GM12878 (cell line): Measurements from ENCODE around the gene SYNM. TPM values are rescaled to one million over a fixed set of nuclear protein-coding genes. Genes with fewer than 3 reads are reported as not detected.

Experiments
- CBX5 ChIP-seq: sonication (generic); IDR thresholded peaks from 2 replicates; pipeline ENCODE4 v1.6.1; 2016; ENCODE audit warnings: low read depth, moderate library complexity, mild to moderate bottlenecking, inconsistent platforms
- DPF2 ChIP-seq: fragments of 450-650 bp; IDR thresholded peaks from 2 replicates; pipeline ENCODE4 v1.6.1; 2017; ENCODE audit warnings: mild to moderate bottlenecking
- EGR1 ChIP-seq, 2 experiments: IDR thresholded peaks; 1 replicate in 1 of 2; 2 replicates in 1 of 2; pipeline ENCODE4 v1.6.1; 2011 to 2012; ENCODE audit warnings: low read depth in 2 of 2, low read length in 2 of 2, borderline replicate concordance in 1 of 2, mild to moderate bottlenecking in 1 of 2, moderate library complexity in 1 of 2
- ELK1 ChIP-seq: IDR thresholded peaks from 2 replicates; pipeline ENCODE4 v1.6.1; 2012; ENCODE audit warnings: low read depth, low read length, improper control_type of control experiment
- ESRRA ChIP-seq: IDR thresholded peaks from 2 replicates; pipeline ENCODE4 v1.6.1; 2012; ENCODE audit warnings: mild to moderate bottlenecking, low read length, improper control_type of control experiment
- ETV6 ChIP-seq, 2 experiments: fragments of 450-650 bp in 1 of 2; IDR thresholded peaks in 1 of 2; conservative IDR thresholded peaks in 1 of 2; 2 replicates each; pipeline ENCODE4 v1.6.1; 2014; ENCODE audit warnings: antibody characterized with exemption in 1 of 2, borderline replicate concordance in 1 of 2, low read depth in 1 of 2, mild to moderate bottlenecking in 1 of 2, moderate library complexity in 1 of 2
- HCFC1 ChIP-seq: fragments of 150-350 bp; IDR thresholded peaks from 2 replicates; pipeline ENCODE4 v1.6.1; 2014; ENCODE audit warnings: low read length
- HSF1 ChIP-seq: fragments of 150-350 bp; IDR thresholded peaks from 2 replicates; pipeline ENCODE4 v1.6.1; 2014; ENCODE audit warnings: mild to moderate bottlenecking, low read depth, low read length
- IRF4 ChIP-seq: IDR thresholded peaks from 2 replicates; pipeline ENCODE4 v1.6.1; 2011; ENCODE audit warnings: low read depth, low read length
- KAT2A ChIP-seq: conservative IDR thresholded peaks from 2 replicates; pipeline ENCODE4 v1.6.1; 2011; ENCODE audit warnings: low read depth, low read length; ENCODE audit not compliant: control insufficient read depth
- MLLT1 ChIP-seq: fragments of 450-650 bp; IDR thresholded peaks from 2 replicates; pipeline ENCODE4 v1.6.1; 2016; ENCODE audit warnings: mild to moderate bottlenecking
- MTA2 ChIP-seq: fragments of 450-650 bp; IDR thresholded peaks from 2 replicates; pipeline ENCODE4 v1.6.1; 2016; ENCODE audit warnings: low read depth, mild to moderate bottlenecking, moderate library complexity
- RB1 ChIP-seq: fragments of 450-650 bp; formaldehyde crosslinking; IDR thresholded peaks from 2 replicates; pipeline ENCODE4 v1.6.1; 2017; ENCODE audit warnings: mild to moderate bottlenecking, borderline replicate concordance
- STAT3 ChIP-seq: IDR thresholded peaks from 2 replicates; pipeline ENCODE4 v1.6.1; 2011; ENCODE audit warnings: low read depth, low read length, improper control_type of control experiment
- TCF3 ChIP-seq: IDR thresholded peaks from 2 replicates; pipeline ENCODE4 v1.6.1; 2012; ENCODE audit warnings: low read depth, mild to moderate bottlenecking, low read length, borderline replicate concordance; ENCODE audit not compliant: insufficient read depth
- USF1 ChIP-seq: IDR thresholded peaks from 2 replicates; pipeline ENCODE4 v1.6.1; 2011; ENCODE audit warnings: borderline replicate concordance, low read depth, mild to moderate bottlenecking, moderate library complexity, mixed read lengths, low read length; ENCODE audit not compliant: insufficient read depth; ENCODE audit errors: extremely low read length
- ZNF207 ChIP-seq: fragments of 450-650 bp; IDR thresholded peaks from 2 replicates; pipeline ENCODE4 v1.6.1; 2014; ENCODE audit warnings: antibody characterized with exemption, mild to moderate bottlenecking, borderline replicate concordance
- polyA plus RNA-seq, 11 experiments: library from polyadenylated mRNA; depleted of rRNA in 4 of 11; unstranded in 6 of 11; stranded (reverse) in 5 of 11; fragments of >200 nt; fragmentation: Nextera tagmentation in 4 of 11; fragmentation: Illumina TruSeq in 1 of 11; extraction: Ambion mirVana in 4 of 11; extraction: Trizol in 1 of 11; gene quantifications; 1 replicate in 1 of 11; 2 replicates in 10 of 11; pipeline versions ENCODE4 v1.2.1 to v1.2.3, GENCODE V29; 2011 to 2016; ENCODE audit warnings: inconsistent platforms in 2 of 11, missing spikeins in 2 of 11, low read depth in 1 of 11
- total RNA-seq, 4 experiments: library from RNA; depleted of rRNA in 3 of 4; stranded (reverse); fragments of >200 nt in 3 of 4; fragmentation: Illumina TruSeq in 1 of 4; extraction: Trizol in 1 of 4; gene quantifications; 2 replicates each; pipeline versions ENCODE4 v1.2.1 to v1.2.3, GENCODE V29; 2013 to 2021
- TF ChIP-seq, protein P1 (sequence below): fragments of 450-650 bp; IDR thresholded peaks from 2 replicates; pipeline ENCODE4 v1.6.1; 2017; ENCODE audit warnings: mild to moderate bottlenecking, moderate library complexity

SYNM gene
- total and polyA plus RNA-seq, 10 of the 15 experiments (the other 5 are each of a cell fraction or from before 2014, with no cell fraction given) = 0.05 to 1.1 (median 0.89) TPM; not detected in 1

GRCh38 chr15:99090011-99090699 is 14.7 kb upstream of the SYNM start (continued):
- TF ChIP-seq ELK1 (no peak), RB1 (peak; percentile 58; the same call in 1 of the 2 replicates), DPF2 (no peak; the same call in 1 of the 2 replicates), MLLT1 (peak; percentile 60), TCF3 (peak; percentile 62; the same call in 1 of the 2 replicates), EGR1 (IDR thresholded peaks at IDR 0.05; ENCODE audit: borderline replicate concordance in 1 of 2, low read depth in 2 of 2, low read length in 2 of 2) (no peak), IRF4 (peak; percentile 76; the same call in 1 of the 2 replicates), ETV6 (conservative IDR thresholded peaks at IDR 0.05 in 1 of 2, IDR thresholded peaks at IDR 0.05 in 1 of 2; ENCODE audit: borderline replicate concordance in 1 of 2, low read depth in 1 of 2) (no peak), STAT3 (no peak), KAT2A (no peak), ESRRA (no peak), HSF1 (no peak), MTA2 (peak; percentile 76), USF1 (no peak), HCFC1 (no peak), CBX5 (0 out of 2 replicates have a peak, but pooled peaks have one; percentile 53), ZNF207 (no peak; the same call in 1 of the 2 replicates)
- TF ChIP-seq, protein P1, sequence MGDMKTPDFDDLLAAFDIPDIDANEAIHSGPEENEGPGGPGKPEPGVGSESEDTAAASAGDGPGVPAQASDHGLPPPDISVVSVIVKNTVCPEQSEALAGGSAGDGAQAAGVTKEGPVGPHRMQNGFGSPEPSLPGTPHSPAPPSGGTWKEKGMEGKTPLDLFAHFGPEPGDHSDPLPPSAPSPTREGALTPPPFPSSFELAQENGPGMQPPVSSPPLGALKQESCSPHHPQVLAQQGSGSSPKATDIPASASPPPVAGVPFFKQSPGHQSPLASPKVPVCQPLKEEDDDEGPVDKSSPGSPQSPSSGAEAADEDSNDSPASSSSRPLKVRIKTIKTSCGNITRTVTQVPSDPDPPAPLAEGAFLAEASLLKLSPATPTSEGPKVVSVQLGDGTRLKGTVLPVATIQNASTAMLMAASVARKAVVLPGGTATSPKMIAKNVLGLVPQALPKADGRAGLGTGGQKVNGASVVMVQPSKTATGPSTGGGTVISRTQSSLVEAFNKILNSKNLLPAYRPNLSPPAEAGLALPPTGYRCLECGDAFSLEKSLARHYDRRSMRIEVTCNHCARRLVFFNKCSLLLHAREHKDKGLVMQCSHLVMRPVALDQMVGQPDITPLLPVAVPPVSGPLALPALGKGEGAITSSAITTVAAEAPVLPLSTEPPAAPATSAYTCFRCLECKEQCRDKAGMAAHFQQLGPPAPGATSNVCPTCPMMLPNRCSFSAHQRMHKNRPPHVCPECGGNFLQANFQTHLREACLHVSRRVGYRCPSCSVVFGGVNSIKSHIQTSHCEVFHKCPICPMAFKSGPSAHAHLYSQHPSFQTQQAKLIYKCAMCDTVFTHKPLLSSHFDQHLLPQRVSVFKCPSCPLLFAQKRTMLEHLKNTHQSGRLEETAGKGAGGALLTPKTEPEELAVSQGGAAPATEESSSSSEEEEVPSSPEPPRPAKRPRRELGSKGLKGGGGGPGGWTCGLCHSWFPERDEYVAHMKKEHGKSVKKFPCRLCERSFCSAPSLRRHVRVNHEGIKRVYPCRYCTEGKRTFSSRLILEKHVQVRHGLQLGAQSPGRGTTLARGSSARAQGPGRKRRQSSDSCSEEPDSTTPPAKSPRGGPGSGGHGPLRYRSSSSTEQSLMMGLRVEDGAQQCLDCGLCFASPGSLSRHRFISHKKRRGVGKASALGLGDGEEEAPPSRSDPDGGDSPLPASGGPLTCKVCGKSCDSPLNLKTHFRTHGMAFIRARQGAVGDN = peak; percentile 48; the same call in 1 of the 2 replicates
